ENCODE results near the gene ADRA2C.

Gene ADRA2C

GRCh38 chr4:3777669-3778068, 11.5 kb downstream of the ADRA2C start:
- DNase-seq (ENCODE audit: low read depth): no peak

DNA sequence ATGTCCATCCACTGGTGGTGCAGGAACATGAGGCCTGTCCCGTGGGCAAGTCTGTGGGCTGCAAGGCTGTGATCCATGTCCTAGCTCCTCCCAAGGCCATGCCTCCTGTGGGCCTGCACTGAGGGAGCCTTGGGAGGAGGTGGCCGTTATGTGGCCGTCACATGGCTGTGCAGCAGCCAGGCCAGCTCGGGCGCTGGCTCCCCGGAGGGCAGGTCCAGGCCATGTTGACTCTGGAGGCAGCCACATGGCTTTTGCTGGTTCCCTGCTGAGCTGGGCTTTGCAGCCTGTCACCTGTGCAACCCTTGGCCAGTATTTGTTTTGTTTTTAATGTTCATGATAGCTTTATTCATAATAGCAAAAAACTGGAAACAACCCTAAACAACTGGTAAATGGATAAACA, 13.3 kb downstream of the ADRA2C start:
- DNase-seq (ENCODE audit: low read depth): no peak

- no peak for DNase-seq (ENCODE audit: low read depth)
Measured at GRCh38 chr4:3780347-3781171, 14.4 kb downstream of the ADRA2C start.

DNA sequence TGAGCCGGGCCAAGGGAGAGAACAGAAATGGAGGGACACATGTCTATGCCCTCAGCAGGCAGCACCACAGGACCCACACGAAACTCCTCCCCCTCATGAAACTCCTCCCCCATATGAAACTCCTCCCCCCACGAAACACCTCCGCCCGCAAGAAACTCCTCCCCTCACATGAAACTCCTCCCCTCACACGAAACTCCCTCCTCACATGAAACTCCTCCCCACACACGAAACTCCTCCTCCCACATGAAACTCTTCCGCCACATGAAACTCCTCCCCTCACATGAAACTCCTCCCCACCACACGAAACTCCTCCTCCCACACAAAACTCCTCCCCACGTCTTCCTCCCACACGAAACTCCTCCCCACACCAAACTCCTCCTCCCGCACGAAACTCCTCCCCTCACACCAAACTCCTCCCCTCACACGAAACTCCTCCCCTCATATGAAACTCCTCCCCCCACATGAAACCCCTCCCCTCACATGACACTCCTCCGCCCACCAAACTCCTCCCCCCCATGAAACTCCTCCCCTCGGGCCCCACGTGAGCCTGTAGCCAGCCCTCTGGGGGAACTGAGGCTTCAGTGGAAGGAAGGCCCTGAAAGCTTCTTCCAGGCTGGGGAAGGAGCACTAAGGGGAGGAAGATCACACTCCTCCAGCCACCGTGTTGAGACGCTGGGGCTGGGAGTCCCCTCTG, 15.2 kb downstream of the ADRA2C start:
- no peak for DNase-seq (ENCODE audit: low read depth)

- DNase-seq (ENCODE audit: low read depth): no peak
Measured at GRCh38 chr4:3781997-3782930, 16.1 kb downstream of the ADRA2C start.

DNA sequence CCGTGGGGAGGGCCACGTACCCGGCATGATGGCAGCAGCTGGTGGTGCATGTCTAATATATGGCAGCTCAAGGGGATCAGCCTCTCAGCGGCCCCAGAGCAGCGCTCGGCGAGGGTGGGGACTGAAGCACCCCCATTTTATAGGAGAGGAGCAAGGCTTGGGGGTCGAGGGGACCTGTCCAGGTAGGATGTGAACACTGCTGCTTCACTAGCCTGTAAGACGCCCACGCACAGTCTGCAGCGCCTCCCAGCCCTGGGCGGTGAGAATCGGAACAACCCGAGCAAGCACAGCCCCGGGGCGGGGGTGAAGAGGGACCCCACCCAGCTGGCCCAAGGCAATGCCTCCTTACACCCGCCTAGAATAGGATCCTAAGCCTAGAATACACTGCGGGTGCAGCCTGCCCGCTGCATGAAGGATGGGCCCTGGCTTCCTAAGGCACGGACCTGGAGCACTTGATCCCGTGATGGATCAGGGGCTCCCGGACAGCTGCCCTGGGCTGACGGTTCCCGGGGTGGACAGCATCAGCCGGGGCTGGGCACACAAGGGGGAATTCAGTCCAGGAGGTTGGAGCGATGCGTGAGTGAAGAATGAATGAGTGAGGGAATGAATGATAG, 17.6 kb downstream of the ADRA2C start:
- DNase-seq (ENCODE audit: low read depth): no peak

- DNase-seq (ENCODE audit: low read depth): no peak
Measured at GRCh38 chr4:3784454-3785291, 18.5 kb downstream of the ADRA2C start.

DNA sequence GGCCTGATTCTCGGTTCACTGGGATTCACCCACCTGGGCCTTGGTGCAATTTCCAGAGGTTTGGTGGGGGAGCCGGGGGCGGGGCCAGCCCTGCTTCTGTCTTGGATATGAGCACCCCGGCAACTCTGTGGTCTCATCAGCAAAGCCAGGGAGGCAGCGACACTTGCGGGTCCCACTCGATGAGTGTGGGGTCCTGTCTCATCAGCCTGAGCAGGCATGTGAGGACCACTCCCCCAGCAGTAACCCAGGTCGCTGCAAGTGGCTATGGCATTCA, 19.0 kb downstream of the ADRA2C start:
- DNase-seq (ENCODE audit: low read depth): no peak

DNA sequence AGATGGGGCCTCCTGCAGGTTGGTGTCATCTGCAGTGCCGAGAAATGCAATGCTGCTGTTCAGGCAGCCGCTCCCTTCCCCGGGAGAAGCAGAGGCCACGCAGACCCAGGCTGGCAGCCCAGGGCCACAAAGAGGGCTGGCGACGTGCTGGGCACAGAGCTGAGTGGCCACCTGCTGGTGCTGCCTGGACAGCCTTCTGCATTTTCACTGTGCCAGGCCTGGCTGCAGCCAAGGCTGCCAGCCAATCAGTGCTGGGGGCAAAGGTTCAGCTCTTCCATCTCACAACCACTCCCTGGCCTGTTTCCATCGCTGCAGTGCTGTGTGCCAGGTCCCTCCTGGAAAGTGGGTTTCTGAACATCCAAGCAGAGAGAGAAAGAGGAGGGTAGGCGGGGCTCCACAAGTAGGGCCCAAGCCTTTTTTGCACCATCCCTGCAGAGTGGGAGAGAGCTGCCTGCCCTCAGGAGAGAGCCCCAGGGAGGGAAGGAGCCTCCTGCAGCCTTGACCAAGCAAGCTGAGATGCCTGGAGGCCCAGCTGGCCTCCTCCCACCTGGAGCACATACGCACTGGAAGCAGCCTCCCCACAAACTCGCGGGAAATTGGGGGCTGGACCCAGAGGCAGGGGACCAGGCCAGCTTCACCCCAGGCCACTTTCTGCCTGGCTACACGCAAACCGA, 20.1 kb downstream of the ADRA2C start:
- no peak for DNase-seq (ENCODE audit: low read depth)

DNA sequence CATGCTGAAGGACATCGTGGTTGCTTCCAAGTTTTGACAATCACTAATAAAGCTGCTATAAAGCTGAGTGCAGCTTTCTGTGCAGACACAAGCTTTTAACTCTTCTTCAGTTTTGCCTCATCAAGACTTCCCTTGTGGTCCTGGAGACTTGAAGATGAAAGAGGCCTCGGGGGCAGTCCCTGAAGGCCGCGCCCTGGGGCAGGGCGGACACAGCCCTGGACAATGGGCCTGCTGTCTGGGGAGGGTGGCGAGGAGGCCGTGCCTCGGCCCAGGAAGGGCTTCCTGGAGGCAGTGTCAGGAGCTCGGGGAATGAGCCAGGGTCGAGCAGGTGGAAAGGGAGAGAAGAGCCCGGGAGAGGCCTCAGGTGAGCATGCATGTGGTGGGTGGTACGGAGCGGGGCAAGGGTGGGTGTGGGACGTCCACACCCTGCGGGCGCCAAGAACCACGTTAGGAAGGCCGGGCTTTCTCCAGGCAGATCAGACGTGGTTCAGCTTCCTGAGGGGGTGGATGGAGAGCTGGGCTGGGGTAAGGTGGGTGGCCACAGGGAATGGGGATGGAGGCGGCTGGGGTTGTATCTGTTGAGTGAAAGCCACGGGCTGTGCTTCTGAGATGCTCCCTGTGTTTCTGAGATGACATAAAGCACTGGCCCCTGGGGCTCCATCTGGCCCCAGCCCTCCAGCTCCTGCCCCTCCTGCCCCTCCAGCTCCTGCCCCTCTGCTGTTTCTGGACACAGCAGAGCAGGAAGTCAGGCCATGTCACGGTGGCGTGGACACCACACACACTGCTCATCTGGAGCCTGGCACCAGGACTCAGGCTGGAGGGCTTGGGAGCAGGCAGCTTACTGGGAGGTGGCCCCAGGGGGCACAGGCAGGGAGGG, 21.5 kb downstream of the ADRA2C start:
- no peak for DNase-seq (ENCODE audit: low read depth)

DNA sequence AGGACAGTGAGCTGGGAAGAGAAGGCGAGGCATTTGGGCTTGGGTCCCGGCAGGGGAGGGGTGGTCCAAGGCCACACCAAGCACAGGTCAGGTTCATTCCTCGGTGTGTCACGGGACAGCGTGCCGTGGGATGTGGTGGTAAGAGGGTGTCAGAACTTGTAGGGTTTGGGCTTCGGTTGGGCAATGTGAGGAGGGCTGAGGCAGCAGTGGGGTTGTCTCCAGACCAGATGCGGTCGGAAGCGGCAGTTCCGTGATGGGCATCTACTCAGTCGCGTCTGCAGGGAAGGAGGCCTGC, 22.1 kb downstream of the ADRA2C start:
- DNase-seq (ENCODE audit: low read depth): no peak

- DNase-seq (ENCODE audit: low read depth): no peak
Measured at GRCh38 chr4:3789587-3789986, 23.4 kb downstream of the ADRA2C start.

- no peak for DNase-seq (ENCODE audit: low read depth)
Measured at GRCh38 chr4:3790006-3790561, 23.9 kb downstream of the ADRA2C start.

- no peak for DNase-seq (ENCODE audit: low read depth)
Measured at GRCh38 chr4:3791256-3791655, 25.1 kb downstream of the ADRA2C start.

DNA sequence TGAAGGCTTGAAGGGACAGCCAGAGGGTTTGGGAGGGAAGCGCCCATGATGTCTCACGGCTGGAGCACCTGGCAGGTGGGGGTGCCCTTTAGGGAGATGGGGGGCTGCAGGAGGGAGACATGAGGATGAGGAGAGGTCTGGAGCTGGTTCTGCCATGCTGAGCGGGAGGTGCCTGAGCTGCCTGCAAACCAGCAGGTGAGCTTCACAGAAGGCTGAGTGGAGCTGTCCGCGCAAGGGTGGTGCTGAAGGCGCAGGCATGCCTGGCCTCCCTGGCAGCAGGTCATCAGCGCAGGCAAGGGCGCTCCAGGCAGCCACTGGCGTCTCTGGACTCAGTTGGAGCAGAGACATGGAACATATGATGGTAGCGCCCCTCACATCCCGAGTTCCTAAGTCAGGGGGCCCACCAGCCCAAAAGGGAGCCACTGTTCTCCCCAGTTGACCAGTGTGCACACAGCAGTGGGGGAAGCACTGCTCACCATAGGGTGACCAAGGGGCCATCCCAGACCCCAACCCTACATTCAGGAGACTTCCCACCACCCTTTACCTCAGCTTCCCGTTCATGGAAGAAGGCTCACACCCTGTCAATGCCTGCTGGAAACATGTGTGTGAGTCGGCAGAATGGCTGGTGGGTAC, 25.8 kb downstream of the ADRA2C start:
- no peak for DNase-seq (ENCODE audit: low read depth)

GRCh38 chr4:3792813-3793212, 26.6 kb downstream of the ADRA2C start:
- DNase-seq (ENCODE audit: low read depth): no peak

DNA sequence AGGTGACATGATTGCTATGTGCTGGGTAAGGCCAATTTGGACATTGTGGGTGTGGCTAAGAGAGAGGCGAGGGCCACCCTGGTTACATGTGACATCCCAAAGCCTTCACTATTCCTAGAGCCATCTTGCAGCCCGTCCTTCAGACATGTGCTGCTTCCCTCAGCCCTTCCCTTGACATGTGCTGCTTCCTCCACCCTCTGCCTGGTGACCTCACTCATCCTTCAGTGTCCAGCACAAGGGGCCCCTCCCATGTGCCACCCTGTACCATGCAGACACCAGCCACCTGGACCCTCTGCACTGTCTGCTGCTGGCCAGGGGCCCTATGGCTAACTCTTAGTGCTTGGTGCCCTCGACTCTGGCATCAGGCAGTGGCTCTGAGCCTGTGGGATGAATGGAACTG, 27.4 kb downstream of the ADRA2C start:
- no peak for DNase-seq (ENCODE audit: low read depth)

GRCh38 chr4:3796960-3797359, 30.8 kb downstream of the ADRA2C start:
- DNase-seq (ENCODE audit: low read depth): no peak
